ENCODE data around the gene C5orf63. TPM values are rescaled to one million over a fixed set of nuclear protein-coding genes. Genes with fewer than 3 reads are reported as not detected.

Gene C5orf63
- polyA plus RNA-seq, 2 donors = 4.1 to 4.5 TPM

- H3K4me3 ChIP-seq (ENCODE audit: low read depth in 1 of 2, low read length in 2 of 2) = no peak overlapping the region
- peaks cover 0 to 3% of the 10 kb centered on the region in 2 donors for H3K4me1 ChIP-seq (ENCODE audit: control insufficient read depth in 2 of 2, insufficient read depth in 2 of 2, low read length in 1 of 2)
- H3K27me3 ChIP-seq (ENCODE audit: control insufficient read depth in 1 of 2, insufficient read depth in 2 of 2, low read length in 2 of 2) = no peaks in the 10 kb centered on the region
- no peaks in the 10 kb centered on the region for H3K9me3 ChIP-seq (ENCODE audit: control insufficient read depth in 2 of 2, insufficient read depth in 1 of 2, low read depth in 1 of 2, low read length in 1 of 2)
- no peaks in the 10 kb centered on the region for H3K36me3 ChIP-seq (ENCODE audit: control insufficient read depth in 2 of 2, insufficient read depth in 2 of 2, low read length in 1 of 2)
- H3K27ac ChIP-seq (ENCODE audit: low read depth in 2 of 2, low read length in 1 of 2) = no peak overlapping the region
- WGBS, 2 donors = 63 to 81% methylated on average over 1 of the region's 1 CpG
Observed at GRCh38 chr5:127077366-127077765, 4.1 kb upstream of the C5orf63 start.

- H3K27ac ChIP-seq (ENCODE audit: low read depth in 2 of 2, low read length in 1 of 2) = no peak overlapping the region
- H3K27me3 ChIP-seq (ENCODE audit: control insufficient read depth in 1 of 2, insufficient read depth in 2 of 2, low read length in 2 of 2) = no peaks in the 10 kb centered on the region
- H3K36me3 ChIP-seq (ENCODE audit: control insufficient read depth in 2 of 2, insufficient read depth in 2 of 2, low read length in 1 of 2) = no peaks in the 10 kb centered on the region
- peaks cover 0 to 3% of the 10 kb centered on the region in 2 donors for H3K4me1 ChIP-seq (ENCODE audit: control insufficient read depth in 2 of 2, insufficient read depth in 2 of 2, low read length in 1 of 2)
- H3K4me3 ChIP-seq (ENCODE audit: low read depth in 1 of 2, low read length in 2 of 2) = no peak overlapping the region
- no peaks in the 10 kb centered on the region for H3K9me3 ChIP-seq (ENCODE audit: control insufficient read depth in 2 of 2, insufficient read depth in 1 of 2, low read depth in 1 of 2, low read length in 1 of 2)
- 58 to 64% methylated on average over 4 of the region's 4 CpGs for WGBS, 2 donors
Observed at GRCh38 chr5:127076315-127077129, 3.2 kb upstream of the C5orf63 start.

- WGBS, 2 donors = 81 to 89% methylated on average over 3 of the region's 3 CpGs
- Histone ChIP-seq H3K4me1 (ENCODE audit: control insufficient read depth in 2 of 2, insufficient read depth in 2 of 2, low read length in 1 of 2) (no peaks in the 10 kb centered on the region), H3K27me3 (ENCODE audit: control insufficient read depth in 1 of 2, insufficient read depth in 2 of 2, low read length in 2 of 2) (no peaks in the 10 kb centered on the region), H3K4me3 (ENCODE audit: low read depth in 1 of 2, low read length in 2 of 2) (no peak overlapping the region), H3K27ac (ENCODE audit: low read depth in 2 of 2, low read length in 1 of 2) (no peak overlapping the region), H3K9me3 (ENCODE audit: control insufficient read depth in 2 of 2, insufficient read depth in 1 of 2, low read depth in 1 of 2, low read length in 1 of 2) (no peaks in the 10 kb centered on the region), H3K36me3 (ENCODE audit: control insufficient read depth in 2 of 2, insufficient read depth in 2 of 2, low read length in 1 of 2) (no peaks in the 10 kb centered on the region)
Observed at GRCh38 chr5:127074466-127074865, 1.2 kb upstream of the C5orf63 start.

DNA sequence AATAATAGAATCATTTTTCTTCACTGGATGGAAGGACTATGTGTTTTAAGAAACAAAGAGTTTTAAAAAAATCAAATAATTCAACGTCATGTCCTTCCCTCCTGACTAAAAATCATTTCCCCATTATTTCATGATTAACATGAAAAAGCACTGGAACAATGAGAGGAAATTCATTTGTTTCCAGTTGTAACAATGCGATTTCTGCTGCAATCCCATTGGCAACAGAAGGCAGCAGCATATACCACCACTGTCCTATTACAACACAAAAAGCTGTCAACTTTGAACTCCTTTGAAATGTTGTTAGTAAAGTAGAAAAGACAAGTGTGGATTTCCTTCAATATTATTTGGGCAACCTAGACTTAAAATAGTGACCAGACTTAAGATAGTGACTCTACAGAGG lies 3.1 kb downstream of the C5orf63 start:
- H3K9me3 ChIP-seq (ENCODE audit: control insufficient read depth in 2 of 2, insufficient read depth in 1 of 2, low read depth in 1 of 2, low read length in 1 of 2) = no peaks in the 10 kb centered on the region
- WGBS, 2 donors = 87 to 89% methylated on average over 2 of the region's 2 CpGs
- no peaks in the 10 kb centered on the region for H3K27me3 ChIP-seq (ENCODE audit: control insufficient read depth in 1 of 2, insufficient read depth in 2 of 2, low read length in 2 of 2)
- H3K4me3 ChIP-seq (ENCODE audit: low read depth in 1 of 2, low read length in 2 of 2) = no peak overlapping the region
- no peaks in the 10 kb centered on the region for H3K4me1 ChIP-seq (ENCODE audit: control insufficient read depth in 2 of 2, insufficient read depth in 2 of 2, low read length in 1 of 2)
- no peaks in the 10 kb centered on the region for H3K36me3 ChIP-seq (ENCODE audit: control insufficient read depth in 2 of 2, insufficient read depth in 2 of 2, low read length in 1 of 2)
- no peak overlapping the region for H3K27ac ChIP-seq (ENCODE audit: low read depth in 2 of 2, low read length in 1 of 2)

DNA sequence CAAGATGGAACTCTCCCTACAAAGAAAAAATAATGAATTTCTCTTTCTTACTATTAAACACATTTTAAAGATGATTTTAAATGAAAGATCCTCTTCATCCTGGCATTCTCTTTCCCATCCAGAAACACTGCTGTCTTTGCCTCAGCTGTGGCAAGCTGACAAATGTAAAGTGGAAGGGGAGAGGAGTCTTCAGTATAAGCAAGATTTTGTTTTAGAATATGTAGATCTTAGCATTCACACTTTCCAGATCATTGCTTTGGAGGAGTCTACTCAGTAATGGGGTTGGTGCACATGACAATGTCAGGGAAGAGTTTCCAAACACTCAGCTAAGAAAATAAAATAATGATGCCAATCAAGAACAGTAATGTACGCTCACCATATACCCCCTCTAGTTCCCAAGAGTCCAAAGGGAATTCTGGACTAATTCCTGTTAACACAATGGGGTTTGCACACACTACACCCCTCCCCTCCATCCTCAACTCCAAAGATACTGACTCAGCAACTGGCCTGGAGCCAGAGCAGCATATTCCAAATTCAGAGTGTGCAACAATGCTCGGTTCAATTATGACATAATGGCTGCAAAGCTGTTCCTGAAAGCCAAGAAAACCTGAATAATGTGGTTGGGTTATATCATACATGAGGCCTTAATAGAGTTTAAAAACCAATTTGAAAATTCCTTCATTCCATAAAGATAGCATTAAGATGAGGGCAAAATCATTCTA lies 4.6 kb downstream of the C5orf63 start:
- Histone ChIP-seq H3K27ac (ENCODE audit: low read depth in 2 of 2, low read length in 1 of 2) (no peak overlapping the region), H3K4me1 (ENCODE audit: control insufficient read depth in 2 of 2, insufficient read depth in 2 of 2, low read length in 1 of 2) (peaks cover 0 to 3% of the 10 kb centered on the region in 2 donors), H3K9me3 (ENCODE audit: control insufficient read depth in 2 of 2, insufficient read depth in 1 of 2, low read depth in 1 of 2, low read length in 1 of 2) (no peaks in the 10 kb centered on the region), H3K4me3 (ENCODE audit: low read depth in 1 of 2, low read length in 2 of 2) (no peak overlapping the region), H3K27me3 (ENCODE audit: control insufficient read depth in 1 of 2, insufficient read depth in 2 of 2, low read length in 2 of 2) (no peaks in the 10 kb centered on the region), H3K36me3 (ENCODE audit: control insufficient read depth in 2 of 2, insufficient read depth in 2 of 2, low read length in 1 of 2) (no peaks in the 10 kb centered on the region)
- 54 to 62% methylated on average over 2 of the region's 2 CpGs for WGBS, 2 donors

- Histone ChIP-seq H3K27ac (ENCODE audit: low read depth in 2 of 2, low read length in 1 of 2) (no peak overlapping the region), H3K9me3 (ENCODE audit: control insufficient read depth in 2 of 2, insufficient read depth in 1 of 2, low read depth in 1 of 2, low read length in 1 of 2) (no peaks in the 10 kb centered on the region), H3K27me3 (ENCODE audit: control insufficient read depth in 1 of 2, insufficient read depth in 2 of 2, low read length in 2 of 2) (no peaks in the 10 kb centered on the region), H3K4me1 (ENCODE audit: control insufficient read depth in 2 of 2, insufficient read depth in 2 of 2, low read length in 1 of 2) (peaks cover 0 to 3% of the 10 kb centered on the region in 2 donors), H3K36me3 (ENCODE audit: control insufficient read depth in 2 of 2, insufficient read depth in 2 of 2, low read length in 1 of 2) (no peaks in the 10 kb centered on the region), H3K4me3 (ENCODE audit: low read depth in 1 of 2, low read length in 2 of 2) (no peak overlapping the region)
Observed at GRCh38 chr5:127066721-127067120, 6.6 kb downstream of the C5orf63 start.

- H3K36me3 ChIP-seq (ENCODE audit: control insufficient read depth in 2 of 2, insufficient read depth in 2 of 2, low read length in 1 of 2) = no peaks in the 10 kb centered on the region
- peak overlapping the region; percentile 13 to 24 for H3K27ac ChIP-seq (ENCODE audit: low read depth in 2 of 2, low read length in 1 of 2)
- no peaks in the 10 kb centered on the region for H3K27me3 ChIP-seq (ENCODE audit: control insufficient read depth in 1 of 2, insufficient read depth in 2 of 2, low read length in 2 of 2)
- H3K9me3 ChIP-seq (ENCODE audit: control insufficient read depth in 2 of 2, insufficient read depth in 1 of 2, low read depth in 1 of 2, low read length in 1 of 2) = no peaks in the 10 kb centered on the region
- H3K4me1 ChIP-seq (ENCODE audit: control insufficient read depth in 2 of 2, insufficient read depth in 2 of 2, low read length in 1 of 2) = peaks cover 0 to 3% of the 10 kb centered on the region in 2 donors
- WGBS, 2 donors = 58 to 73% methylated on average over 4 of the region's 4 CpGs
- H3K4me3 ChIP-seq (ENCODE audit: low read depth in 1 of 2, low read length in 2 of 2) = no peak overlapping the region
Observed at GRCh38 chr5:127064253-127064840, 9.0 kb downstream of the C5orf63 start.

DNA sequence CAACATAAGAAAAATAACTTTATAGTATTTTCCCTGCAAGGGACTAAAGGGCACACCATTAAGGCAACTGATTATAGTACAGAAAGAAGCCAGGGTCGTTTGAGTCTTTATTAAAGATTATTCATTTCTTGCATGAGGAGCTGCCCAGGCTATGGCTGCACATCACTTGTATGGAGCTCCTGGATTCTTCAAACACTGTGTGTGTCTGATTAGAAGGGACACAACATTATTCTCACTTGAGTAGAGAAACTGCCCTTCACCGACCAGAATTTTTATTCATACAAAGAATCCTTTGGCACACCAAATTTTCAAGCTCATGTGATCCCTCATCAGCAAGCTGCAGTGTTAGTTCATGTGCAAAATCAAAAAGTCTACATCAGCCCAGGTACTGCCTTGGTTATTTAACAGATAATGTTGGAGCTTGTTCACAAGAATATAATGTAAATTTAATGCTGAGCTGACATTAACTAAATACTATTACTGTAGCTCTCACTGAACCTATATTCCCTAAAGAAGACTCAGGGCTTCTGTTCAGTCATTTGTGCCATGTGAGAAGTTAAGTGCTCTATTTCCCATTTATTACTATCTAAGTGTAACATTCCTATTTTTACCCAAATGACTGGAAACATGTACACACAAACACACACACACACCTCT lies 9.9 kb downstream of the C5orf63 start:
- Histone ChIP-seq H3K27ac (ENCODE audit: low read depth in 2 of 2, low read length in 1 of 2) (no peak overlapping the region), H3K27me3 (ENCODE audit: control insufficient read depth in 1 of 2, insufficient read depth in 2 of 2, low read length in 2 of 2) (no peaks in the 10 kb centered on the region), H3K4me3 (ENCODE audit: low read depth in 1 of 2, low read length in 2 of 2) (no peak overlapping the region), H3K36me3 (ENCODE audit: control insufficient read depth in 2 of 2, insufficient read depth in 2 of 2, low read length in 1 of 2) (no peaks in the 10 kb centered on the region), H3K4me1 (ENCODE audit: control insufficient read depth in 2 of 2, insufficient read depth in 2 of 2, low read length in 1 of 2) (peaks cover 0 to 3% of the 10 kb centered on the region in 2 donors), H3K9me3 (ENCODE audit: control insufficient read depth in 2 of 2, insufficient read depth in 1 of 2, low read depth in 1 of 2, low read length in 1 of 2) (no peaks in the 10 kb centered on the region)
- WGBS, 2 donors = 69 to 76% methylated on average over 2 of the region's 2 CpGs

GRCh38 chr5:127061956-127062355 lies 11.3 kb downstream of the C5orf63 start:
- Histone ChIP-seq H3K9me3 (ENCODE audit: control insufficient read depth in 2 of 2, insufficient read depth in 1 of 2, low read depth in 1 of 2, low read length in 1 of 2) (no peaks in the 10 kb centered on the region), H3K27ac (ENCODE audit: low read depth in 2 of 2, low read length in 1 of 2) (no peak overlapping the region), H3K27me3 (ENCODE audit: control insufficient read depth in 1 of 2, insufficient read depth in 2 of 2, low read length in 2 of 2) (no peaks in the 10 kb centered on the region), H3K36me3 (ENCODE audit: control insufficient read depth in 2 of 2, insufficient read depth in 2 of 2, low read length in 1 of 2) (no peaks in the 10 kb centered on the region), H3K4me3 (ENCODE audit: low read depth in 1 of 2, low read length in 2 of 2) (no peak overlapping the region), H3K4me1 (ENCODE audit: control insufficient read depth in 2 of 2, insufficient read depth in 2 of 2, low read length in 1 of 2) (peaks cover 0 to 3% of the 10 kb centered on the region in 2 donors)
- 51 to 77% methylated on average over 1 of the region's 1 CpG for WGBS, 2 donors
